Epithelial cell of proximal tubule (primary cell): ENCODE data around the gene CDH4. TPM values are rescaled to one million over a fixed set of nuclear protein-coding genes. Genes with fewer than 3 reads are reported as not detected.

Experiments
- DNase-seq: peaks from one replicate; pipeline ENCODE4 v3.0.0-alpha.2; 2011; ENCODE audit warnings: low read depth
- H3K4me3 ChIP-seq: 2 replicates; pipeline ENCODE4 v1.5.1; 2011; ENCODE audit warnings: low read depth, mild to moderate bottlenecking, low read length
- total RNA-seq: library from RNA; depleted of rRNA; stranded (reverse); fragments of >200 nt; gene quantifications from 2 replicates; pipeline ENCODE4 v1.2.3, GENCODE V29; 2015
- TF ChIP-seq, protein P1 (sequence below): conservative IDR thresholded peaks from 2 replicates; pipeline ENCODE4 v1.5.1; 2012; ENCODE audit warnings: low read depth, mild to moderate bottlenecking, low read length

CDH4 gene
- total RNA-seq, 1 donor from 2014 or later = 17.1 TPM

DNA sequence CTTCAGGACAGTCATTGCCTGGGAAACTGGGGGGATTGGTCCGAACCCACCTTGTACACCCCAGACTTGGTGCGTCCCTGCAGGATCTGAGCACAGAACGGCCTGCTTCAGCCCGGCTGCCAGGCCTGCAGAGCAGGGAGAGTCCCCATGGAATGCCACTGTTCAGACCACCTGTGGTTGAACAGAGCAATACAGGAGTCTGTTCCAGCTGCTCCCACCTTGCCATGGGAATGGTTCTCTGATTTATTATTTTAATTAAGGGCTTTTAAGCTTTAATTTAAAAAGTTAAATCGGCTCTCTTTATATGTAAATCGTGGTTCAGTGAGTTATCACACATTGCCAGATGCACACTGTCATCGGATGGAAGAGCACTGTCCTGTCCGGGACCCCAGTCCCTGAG, 310.4 kb downstream of the CDH4 start:
- no peak for DNase-seq
- no peak overlapping the region for H3K4me3 ChIP-seq
- TF ChIP-seq, protein P1, sequence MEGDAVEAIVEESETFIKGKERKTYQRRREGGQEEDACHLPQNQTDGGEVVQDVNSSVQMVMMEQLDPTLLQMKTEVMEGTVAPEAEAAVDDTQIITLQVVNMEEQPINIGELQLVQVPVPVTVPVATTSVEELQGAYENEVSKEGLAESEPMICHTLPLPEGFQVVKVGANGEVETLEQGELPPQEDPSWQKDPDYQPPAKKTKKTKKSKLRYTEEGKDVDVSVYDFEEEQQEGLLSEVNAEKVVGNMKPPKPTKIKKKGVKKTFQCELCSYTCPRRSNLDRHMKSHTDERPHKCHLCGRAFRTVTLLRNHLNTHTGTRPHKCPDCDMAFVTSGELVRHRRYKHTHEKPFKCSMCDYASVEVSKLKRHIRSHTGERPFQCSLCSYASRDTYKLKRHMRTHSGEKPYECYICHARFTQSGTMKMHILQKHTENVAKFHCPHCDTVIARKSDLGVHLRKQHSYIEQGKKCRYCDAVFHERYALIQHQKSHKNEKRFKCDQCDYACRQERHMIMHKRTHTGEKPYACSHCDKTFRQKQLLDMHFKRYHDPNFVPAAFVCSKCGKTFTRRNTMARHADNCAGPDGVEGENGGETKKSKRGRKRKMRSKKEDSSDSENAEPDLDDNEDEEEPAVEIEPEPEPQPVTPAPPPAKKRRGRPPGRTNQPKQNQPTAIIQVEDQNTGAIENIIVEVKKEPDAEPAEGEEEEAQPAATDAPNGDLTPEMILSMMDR = no peak

DNA sequence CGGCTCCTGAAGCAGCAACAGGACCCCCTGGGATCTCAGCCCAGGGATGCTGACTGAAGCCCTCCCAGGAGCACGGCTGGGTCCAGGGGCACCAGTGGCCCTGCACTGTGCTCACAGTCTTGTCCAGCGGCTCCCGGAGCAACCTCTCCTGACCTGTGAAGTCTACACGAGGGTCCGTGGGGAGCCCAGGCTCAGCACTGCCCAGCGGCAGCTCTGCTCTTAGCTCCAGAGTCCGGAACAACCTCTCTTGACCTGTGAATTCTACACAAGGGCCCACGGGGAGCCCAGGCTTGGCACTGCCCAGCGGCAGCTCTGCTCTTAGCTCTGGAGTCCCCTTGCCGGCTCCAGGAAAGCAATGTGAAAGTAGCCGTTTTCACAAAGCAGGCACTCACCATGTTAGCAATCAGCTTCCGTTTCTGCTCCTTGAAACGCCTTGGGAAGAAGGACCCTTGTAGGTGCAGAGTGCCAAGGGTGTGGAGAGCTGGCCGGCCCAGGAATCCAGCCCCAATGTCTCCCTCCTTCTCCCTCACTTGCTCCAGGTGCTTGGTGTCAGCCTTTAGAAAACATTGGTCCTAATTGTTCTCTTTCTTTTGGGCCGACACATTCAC, 310.9 kb downstream of the CDH4 start:
- DNase-seq = no peak
- H3K4me3 ChIP-seq = no peak overlapping the region
- TF ChIP-seq, protein P1 = no peak

DNA sequence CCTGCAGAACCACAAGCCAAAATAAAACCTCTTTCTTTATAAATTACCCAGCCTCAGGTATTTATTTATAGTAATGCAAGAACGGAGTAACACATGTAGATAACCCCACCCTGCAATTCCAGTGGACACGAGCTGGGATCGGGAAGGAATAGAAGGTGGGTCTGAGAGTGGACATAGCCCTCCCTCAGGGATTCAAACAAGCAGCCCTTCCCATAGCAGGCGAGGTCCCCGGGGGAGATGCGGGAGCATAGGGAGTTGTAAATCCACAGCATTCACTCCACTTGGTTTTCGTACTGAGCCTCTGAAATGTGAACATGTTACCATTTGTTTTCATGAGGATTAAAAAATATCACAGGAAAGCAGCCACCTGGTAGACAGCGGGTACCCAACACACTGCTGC, 312.6 kb downstream of the CDH4 start:
- no peak overlapping the region for H3K4me3 ChIP-seq
- DNase-seq = no peak
- TF ChIP-seq, protein P1 = no peak

DNA sequence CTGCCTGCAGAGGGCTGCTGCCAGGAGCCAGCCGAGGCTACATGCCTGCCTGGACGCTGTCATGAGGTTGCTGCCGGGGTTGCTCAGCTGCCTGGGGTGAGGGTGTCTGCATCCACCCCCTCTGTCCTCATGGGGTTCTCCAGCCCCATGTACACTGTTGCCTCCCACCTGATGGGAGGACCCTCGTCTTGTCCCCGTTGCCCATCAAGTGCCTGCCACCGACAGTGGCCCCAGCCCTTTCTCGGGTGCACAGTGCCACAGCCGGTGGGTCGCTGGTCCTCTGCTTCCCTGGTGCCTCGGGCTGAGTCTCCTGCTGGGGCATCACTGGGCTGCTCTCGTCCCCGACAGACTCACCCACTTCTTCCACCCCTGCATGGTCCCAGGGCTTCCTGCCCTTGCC, 313.7 kb downstream of the CDH4 start:
- no peak overlapping the region for H3K4me3 ChIP-seq
- TF ChIP-seq, protein P1 = no peak
- no peak for DNase-seq

DNA sequence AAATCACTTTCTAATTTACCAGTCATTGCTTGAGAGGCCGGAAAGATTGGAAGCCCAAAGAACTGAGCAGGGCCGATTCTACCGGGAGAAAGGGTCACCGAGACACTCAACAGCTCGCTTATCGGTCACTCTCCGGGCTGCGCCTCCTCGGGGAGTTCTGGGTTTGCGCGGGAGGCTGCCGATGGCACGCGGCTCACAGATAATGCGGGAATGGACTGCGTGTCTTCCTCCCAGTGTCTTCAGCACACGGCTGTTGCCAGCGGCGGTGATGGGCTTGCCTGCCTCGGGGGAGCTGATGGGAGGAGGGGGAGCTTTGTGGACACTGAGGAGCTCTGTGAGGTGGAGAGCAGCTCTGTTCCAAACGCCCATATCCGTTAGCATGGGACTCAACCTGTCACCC, 314.6 kb downstream of the CDH4 start:
- TF ChIP-seq, protein P1 = no peak
- no peak overlapping the region for H3K4me3 ChIP-seq
- DNase-seq = no peak

DNA sequence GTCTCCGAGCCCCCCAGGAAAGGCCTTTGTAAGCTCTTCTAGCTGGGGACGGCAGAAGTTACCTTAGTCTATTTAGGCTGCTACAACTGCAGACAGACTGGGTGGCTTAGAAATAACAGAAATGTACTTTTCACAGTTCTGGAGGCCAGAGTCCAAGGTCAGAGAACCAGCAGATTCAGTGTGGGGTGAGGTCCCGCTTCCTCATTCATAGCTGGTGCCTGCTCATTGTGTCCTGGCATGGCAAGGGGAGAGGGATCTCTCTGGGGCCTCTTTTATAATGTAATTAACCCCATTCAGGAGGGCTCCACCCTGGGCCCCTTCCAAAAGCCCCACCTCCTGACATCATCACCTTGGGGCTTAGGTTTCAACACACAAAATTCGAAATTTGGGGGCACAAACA, 315.1 kb downstream of the CDH4 start:
- TF ChIP-seq, protein P1 = no peak
- no peak for DNase-seq

DNA sequence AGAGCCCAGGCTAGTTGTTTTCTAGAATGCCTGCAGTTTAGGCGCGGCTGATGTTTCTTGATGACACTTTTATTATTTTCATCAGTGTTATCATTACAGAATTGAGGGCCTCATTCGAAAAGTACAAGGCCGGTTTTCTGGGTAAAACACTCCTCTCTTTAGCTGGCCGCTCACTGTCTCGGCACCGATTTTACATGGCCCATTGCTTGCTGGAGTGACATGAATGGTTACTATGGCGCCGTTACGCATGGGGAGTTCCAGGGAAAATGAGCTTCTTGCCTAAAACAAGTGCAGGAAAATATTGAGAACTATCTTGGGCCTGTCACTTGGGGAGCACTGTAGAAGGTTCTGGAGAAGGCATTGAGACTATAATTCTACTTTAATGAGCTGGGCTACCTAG, 317.8 kb downstream of the CDH4 start:
- TF ChIP-seq, protein P1 = no peak
- no peak overlapping the region for H3K4me3 ChIP-seq
- no peak for DNase-seq

More for the DNA sequence above, 315.1 kb downstream of the CDH4 start:
- H3K4me3 ChIP-seq = no peak overlapping the region
